Kidney epithelial cell (primary cell): Measurements from ENCODE around the gene CRB2. TPM values are rescaled to one million over a fixed set of nuclear protein-coding genes. Genes with fewer than 3 reads are reported as not detected.

ENCODE experiments used
- DNase-seq: peaks from one replicate; pipeline ENCODE4 v3.0.0-alpha.2; 2010; ENCODE audit warnings: low read depth
- H3K27me3 ChIP-seq: 2 replicates; pipeline ENCODE4 v1.6.0; 2011; ENCODE audit warnings: low read length; ENCODE audit not compliant: control insufficient read depth, insufficient read depth
- H3K36me3 ChIP-seq: 2 replicates; pipeline ENCODE4 v1.5.1; 2011; ENCODE audit warnings: low read length; ENCODE audit not compliant: control insufficient read depth, insufficient read depth
- H3K4me3 ChIP-seq: 2 replicates; pipeline ENCODE4 v1.5.1; 2011; ENCODE audit warnings: low read depth, mild to moderate bottlenecking, control low read depth, low read length
- total RNA-seq: library from RNA; depleted of rRNA; stranded (reverse); fragments of >200 nt; gene quantifications from 2 replicates; pipeline ENCODE4 v1.2.3, GENCODE V29; 2015
- TF ChIP-seq, protein P1 (sequence below): IDR thresholded peaks from 2 replicates; pipeline ENCODE4 v1.5.1; 2011; ENCODE audit warnings: mild to moderate bottlenecking, moderate library complexity, low read length, control low read depth, inconsistent platforms; ENCODE audit not compliant: insufficient read depth, poor library complexity, severe bottlenecking

Gene CRB2
- total RNA-seq, 1 donor from 2014 or later: 1.3 TPM

DNA sequence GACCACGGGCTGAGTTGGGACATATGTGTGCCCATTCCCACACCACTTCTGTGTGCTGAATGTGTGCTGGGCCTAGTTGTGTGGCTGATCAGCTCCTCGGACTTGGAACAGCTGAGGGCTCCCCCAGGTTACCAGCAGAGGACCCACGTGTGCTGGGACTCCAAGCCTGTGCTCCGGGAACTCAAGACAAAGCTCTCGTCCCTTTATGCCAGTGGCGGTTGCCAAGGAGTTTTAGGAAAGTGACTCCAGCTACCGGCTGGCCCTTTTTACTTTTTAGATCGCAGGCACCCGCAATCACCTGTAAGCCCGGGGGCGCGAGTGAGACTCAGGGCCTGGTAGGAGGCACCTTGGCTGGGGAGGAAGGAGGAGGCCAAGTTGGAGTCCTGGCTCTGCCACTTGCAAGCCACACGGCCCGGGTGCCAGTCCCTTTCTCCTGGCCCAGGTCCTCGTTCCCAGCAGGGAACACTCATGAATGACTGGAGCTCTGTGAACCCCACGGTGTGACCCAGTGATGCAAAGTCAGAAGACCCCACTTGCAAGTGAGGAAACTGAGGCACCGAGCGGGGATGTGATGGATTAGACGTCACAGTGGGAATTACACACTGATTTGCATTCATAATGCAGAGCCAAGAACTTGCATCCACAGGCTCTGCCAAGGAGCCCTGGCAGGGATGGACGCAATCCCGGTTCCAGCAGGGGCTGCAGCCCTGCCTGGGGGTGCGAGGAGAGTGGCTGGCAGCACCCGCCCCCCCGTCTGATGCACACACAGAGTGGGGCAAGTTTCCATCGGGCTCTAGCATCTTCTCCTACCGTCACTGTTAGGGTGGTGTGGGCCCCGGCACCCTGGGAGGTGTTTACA, 26.9 kb downstream of the CRB2 start:
- no peaks in the 10 kb centered on the region for H3K36me3 ChIP-seq
- TF ChIP-seq, protein P1, sequence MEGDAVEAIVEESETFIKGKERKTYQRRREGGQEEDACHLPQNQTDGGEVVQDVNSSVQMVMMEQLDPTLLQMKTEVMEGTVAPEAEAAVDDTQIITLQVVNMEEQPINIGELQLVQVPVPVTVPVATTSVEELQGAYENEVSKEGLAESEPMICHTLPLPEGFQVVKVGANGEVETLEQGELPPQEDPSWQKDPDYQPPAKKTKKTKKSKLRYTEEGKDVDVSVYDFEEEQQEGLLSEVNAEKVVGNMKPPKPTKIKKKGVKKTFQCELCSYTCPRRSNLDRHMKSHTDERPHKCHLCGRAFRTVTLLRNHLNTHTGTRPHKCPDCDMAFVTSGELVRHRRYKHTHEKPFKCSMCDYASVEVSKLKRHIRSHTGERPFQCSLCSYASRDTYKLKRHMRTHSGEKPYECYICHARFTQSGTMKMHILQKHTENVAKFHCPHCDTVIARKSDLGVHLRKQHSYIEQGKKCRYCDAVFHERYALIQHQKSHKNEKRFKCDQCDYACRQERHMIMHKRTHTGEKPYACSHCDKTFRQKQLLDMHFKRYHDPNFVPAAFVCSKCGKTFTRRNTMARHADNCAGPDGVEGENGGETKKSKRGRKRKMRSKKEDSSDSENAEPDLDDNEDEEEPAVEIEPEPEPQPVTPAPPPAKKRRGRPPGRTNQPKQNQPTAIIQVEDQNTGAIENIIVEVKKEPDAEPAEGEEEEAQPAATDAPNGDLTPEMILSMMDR: no peak
- DNase-seq: no peak
- peaks cover 3% of the 10 kb centered on the region for H3K27me3 ChIP-seq
- H3K4me3 ChIP-seq: no peak overlapping the region

DNA sequence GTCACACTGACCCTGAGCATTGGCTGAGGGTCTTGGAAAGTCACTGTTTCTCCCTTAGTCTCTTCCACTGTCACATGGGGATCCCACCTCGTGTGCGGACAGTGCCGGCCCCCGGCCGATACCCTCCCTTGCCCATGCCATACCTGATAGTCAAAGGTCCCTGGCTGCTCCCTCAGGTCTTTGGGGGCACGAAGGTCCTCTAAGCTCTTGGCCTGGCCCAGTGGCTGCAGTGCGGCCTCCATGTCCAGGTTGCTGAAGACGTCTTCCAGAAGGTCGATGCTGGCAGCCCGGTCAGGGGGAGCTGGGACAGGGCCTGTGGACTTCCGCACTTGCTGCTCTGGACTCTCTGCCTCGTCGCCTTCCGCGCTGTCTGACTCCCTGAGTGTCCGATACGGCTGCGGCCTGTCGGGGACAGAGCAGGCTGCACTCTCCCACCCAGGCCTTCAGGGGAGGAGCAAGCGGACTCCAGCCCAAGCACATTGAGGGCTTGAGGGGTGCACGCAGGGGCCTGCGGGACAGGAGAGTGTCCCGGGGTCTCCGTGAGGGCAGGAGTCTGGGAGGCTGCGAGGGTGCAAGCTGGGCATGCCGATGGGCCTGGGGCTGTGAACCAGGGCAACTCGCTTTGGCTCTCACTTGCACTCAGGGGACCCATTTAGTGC, 27.6 kb downstream of the CRB2 start:
- Histone ChIP-seq H3K27me3 (peaks cover 5% of the 10 kb centered on the region), H3K4me3 (no peak overlapping the region), H3K36me3 (no peaks in the 10 kb centered on the region)
- TF ChIP-seq, protein P1: no peak
- DNase-seq: no peak

DNA sequence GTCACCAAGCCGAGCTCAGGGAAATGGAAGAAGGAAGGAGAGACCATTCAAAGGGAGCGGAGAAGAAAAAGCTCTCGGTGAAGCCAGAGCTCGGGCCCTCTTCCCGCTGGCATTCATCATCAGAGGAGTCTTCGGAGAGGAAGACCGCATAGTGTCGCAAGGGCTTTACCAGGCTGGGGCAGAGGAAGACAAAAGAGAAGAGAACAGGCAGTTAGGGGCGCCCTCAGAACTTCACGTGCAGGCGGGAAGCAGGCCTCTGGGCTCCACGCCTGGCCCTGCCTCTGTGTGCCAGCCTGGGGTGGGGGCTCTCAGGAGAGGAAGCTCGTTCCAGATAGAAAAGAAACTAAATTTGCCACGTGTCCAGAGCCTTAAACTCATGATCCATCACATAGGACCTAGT, 31.7 kb downstream of the CRB2 start:
- no peaks in the 10 kb centered on the region for H3K36me3 ChIP-seq
- peaks cover 22% of the 10 kb centered on the region for H3K27me3 ChIP-seq
- TF ChIP-seq, protein P1: no peak
- DNase-seq: no peak
- no peak overlapping the region for H3K4me3 ChIP-seq

DNA sequence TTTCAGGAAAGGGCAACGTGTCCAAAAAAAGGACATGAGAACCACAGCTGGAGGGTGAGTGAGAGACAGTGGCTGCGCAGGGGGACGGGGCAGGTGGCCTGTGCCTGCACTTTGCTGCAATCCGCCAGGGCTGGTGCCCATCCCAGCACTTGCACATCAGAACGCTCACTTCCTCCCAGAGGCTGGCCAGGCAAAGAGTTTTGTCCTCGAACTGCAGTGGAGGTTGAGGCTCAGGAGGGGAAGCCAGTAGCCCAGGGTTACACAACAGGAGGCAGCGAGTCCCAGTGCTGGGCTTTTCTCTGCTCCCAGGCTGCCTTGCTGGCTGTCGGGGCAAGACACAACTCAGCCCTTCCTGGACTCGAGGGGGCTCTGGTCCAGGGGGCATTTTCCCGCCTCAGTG, 33.1 kb downstream of the CRB2 start:
- TF ChIP-seq, protein P1: no peak
- H3K27me3 ChIP-seq: peaks cover 22% of the 10 kb centered on the region

DNA sequence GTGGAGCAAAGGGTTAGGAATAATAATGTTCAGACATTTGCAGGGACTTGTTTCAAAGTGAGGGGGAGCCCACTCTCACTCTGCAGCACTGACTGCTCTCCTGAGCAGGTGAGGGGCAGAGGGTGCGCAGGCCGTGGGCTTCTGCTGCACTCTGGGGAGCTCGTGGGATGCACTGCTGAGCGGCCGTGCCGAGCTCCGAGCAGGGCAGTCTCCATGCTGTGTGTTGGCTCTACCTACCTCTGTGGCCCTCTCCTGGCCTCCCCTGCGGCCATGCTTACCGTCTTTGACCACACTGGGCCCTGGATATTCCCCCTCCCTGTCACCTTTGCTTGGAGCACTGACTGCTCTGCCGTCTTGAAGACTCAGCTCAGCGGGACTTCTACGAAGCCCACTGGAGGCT, 33.7 kb downstream of the CRB2 start:
- TF ChIP-seq, protein P1: no peak
- Histone ChIP-seq H3K36me3 (no peaks in the 10 kb centered on the region), H3K4me3 (no peak overlapping the region), H3K27me3 (peaks cover 22% of the 10 kb centered on the region)
- DNase-seq: no peak

More for the DNA sequence above, 33.1 kb downstream of the CRB2 start:
- no peaks in the 10 kb centered on the region for H3K36me3 ChIP-seq
- no peak overlapping the region for H3K4me3 ChIP-seq
- DNase-seq: no peak
